HG03103 (cell line): Measurements from ENCODE around the gene FAM120A.
A peak's percentile ranks its signal among the peaks of the same experiment; 100 is the strongest.

Source experiments
- ATAC-seq: cut with Tn5 transposase; IDR thresholded peaks from one replicate; pipeline ENCODE4 v1.9.1; 2021; ENCODE audit warnings: low read depth; ENCODE audit not compliant: unreplicated experiment

FAM120A gene

GRCh38 chr9:93440896-93441580 lies 10.4 kb upstream of the FAM120A start:
- ATAC-seq, result no peak

- ATAC-seq, result no peak
Observed at GRCh38 chr9:93446073-93446472, 5.4 kb upstream of the FAM120A start.

- no peak for ATAC-seq
Observed at GRCh38 chr9:93447655-93448054, 3.8 kb upstream of the FAM120A start.

DNA sequence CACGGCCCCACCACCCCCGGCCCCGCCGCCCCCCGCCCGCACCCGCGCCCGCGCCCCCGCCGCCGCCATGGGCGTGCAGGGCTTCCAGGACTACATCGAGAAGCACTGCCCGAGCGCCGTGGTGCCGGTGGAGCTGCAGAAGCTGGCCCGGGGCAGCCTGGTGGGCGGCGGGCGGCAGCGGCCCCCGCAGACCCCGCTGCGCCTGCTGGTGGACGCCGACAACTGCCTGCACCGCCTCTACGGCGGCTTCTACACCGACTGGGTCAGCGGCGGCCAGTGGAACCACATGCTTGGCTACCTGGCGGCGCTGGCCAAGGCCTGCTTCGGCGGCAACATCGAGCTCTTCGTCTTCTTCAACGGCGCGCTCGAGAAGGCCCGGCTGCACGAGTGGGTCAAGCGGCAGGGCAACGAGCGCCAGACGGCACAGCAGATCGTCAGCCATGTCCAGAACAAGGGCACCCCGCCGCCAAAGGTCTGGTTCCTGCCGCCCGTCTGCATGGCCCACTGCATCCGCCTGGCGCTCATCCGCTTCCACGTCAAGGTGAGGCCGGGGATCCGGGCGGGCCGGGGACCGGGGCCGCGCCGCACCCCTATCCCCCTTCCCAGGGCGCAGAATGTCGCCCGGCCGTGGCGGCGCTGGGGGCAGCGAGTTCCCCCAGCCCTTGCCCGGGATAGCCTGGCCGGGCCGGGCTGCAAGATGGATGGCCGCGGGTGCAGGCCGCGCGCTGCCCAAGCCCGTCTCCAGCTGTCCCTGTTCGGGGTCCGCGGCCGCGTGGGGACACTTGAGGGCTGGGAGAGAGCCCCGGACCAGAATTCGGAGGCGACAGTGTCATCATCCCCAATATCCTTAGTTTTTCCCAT lies 594 bp downstream of the FAM120A start:
- ATAC-seq, result no peak

DNA sequence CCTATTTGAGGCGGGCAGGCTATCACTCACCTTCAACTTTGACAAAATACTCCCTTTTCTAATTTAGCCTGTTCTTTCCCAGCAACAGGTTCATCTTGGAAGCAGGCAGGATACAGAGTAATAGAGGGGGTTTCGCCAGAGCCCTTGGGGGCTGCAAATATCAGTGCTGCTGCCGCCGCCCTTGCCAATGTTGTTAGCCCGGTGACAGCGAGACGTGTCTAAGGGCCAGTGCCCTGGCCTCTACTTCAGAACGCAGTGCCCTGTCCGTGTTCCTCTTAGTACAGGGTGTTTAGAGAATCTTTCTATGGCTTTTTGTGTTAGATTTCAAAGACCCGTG lies 1.2 kb downstream of the FAM120A start:
- ATAC-seq, result no peak

GRCh38 chr9:93453047-93453914 lies 1.8 kb downstream of the FAM120A start, which contains the start of gene FAM120AOS:
TSS of gene FAM120AOS (minus strand) at chr9:93453581. CDS start at chr9:93452709, 872 bp downstream.
- peak; percentile 45 for ATAC-seq

DNA sequence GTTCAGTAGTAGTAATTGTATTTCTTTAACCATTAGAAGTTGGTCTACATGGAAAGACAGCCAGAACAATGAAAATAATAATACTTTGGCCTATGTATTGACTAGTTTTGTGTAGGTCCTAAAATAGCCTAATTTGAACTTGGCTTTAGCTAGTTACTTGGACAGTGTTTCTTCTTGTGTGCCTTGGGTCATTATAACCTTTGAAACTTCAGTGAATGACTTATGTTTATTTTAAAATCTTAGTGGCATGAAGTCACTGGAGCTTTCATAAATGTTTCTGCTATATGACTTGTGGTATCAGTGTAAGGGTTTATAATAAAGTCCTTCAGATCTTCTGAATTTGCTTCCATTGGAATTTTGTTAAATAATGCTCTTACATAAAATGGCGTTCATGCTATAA lies 4.5 kb downstream of the FAM120A start:
- ATAC-seq, result no peak

- no peak for ATAC-seq
Observed at GRCh38 chr9:93456504-93456903, 5.0 kb downstream of the FAM120A start.

GRCh38 chr9:93457006-93457405 lies 5.5 kb downstream of the FAM120A start:
- no peak for ATAC-seq

DNA sequence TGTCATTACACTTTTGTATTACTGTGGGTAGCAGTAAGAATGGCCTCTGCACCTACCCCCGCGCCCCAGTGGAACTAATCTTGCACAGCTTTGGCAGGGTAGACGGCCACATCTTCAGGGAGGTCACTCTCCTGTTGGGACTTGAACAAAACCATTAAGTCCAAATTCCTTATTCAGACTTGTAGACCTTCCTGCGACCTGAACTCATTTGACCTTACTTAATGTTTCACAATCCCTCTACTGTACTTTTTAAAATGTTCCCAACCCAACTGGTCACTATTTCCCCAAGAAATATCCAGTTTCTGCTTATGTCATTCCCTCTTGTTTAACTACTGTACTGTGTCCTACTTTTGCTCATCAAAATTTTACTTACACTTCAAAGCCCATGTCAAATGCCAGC lies 7.2 kb downstream of the FAM120A start:
- no peak for ATAC-seq

DNA sequence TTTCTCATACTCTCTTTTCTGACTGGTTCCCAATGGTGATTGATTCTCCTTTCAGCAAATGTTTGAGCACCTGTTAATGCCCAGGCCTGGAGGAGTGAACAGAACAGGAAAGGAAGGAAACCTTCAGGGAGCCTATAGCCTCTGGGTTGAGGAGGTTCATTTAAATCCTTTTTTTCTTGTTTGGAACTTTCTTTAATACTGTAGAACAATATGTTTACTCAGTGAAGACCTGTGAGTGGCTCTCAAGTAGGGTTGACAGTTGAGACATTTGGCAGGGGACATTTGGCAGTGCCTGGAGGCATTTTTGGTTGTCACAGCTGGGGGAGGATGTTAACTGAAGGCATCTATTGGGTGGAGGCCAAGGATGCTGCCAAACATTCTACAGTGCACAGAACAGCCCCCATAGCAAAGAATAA lies 8.0 kb downstream of the FAM120A start:
- no peak for ATAC-seq

GRCh38 chr9:93460689-93461413 lies 9.4 kb downstream of the FAM120A start:
- ATAC-seq, result no peak

DNA sequence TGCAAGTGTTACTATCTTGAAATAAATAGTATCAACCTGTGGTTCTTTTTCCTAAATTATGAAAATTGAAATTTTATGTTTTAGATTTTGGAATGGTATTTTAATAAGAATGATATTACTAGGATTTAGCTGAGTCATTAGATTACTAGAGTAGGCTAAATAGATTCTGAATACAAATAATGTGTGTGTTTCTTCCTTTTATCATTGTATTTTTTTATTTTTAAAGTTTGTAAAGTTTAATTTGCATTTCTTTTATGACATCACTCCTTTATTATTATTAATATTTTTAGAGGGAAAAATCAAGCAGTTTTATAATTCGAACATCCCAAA lies 9.9 kb downstream of the FAM120A start:
- ATAC-seq, result no peak

DNA sequence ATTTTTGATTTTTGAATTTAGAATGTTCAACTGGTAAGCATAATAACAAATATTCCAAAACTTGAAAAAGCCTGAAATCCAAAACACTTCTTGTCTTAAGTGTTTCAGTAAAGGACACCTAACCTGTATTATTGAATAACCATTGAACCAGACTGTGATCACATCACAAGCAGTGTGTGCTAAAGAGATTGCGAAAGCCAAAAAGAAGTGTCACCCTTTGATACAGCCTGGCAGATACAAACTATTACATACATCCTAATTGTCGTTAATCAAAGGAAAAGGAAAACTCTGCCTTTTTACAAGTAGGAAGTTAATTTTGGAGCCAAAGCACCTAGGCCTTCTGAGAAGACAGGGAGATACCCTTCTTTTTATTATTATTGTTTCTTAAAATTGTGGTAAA lies 10.3 kb downstream of the FAM120A start:
- no peak for ATAC-seq

DNA sequence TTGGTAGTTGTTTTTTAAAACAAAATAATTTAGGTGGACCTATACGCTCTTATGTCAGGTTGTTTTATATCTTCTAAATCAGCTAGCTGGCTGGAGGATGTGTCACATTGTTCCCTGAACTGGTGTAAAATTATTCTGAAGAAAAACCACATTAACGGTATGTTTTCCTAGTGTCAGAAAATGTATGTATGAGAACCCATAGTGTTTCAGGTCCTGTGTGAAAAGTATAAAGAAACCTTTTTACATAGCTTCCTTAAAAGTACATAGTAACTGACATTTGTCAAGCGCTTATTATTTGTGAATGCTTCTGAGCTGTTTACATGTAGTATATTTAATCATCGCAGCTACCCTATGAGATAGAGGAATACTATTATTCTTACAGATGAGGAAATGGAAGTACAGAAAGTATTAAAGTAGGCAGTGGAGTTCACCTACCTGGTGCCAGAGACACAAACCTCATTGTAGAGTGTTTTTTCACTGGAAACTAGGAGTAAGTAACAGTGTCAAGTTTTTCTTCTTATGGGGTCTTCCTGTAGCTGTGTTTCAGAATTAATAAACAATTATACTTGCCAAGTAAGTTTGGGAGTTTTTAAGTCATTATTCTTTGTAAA lies 12.3 kb downstream of the FAM120A start:
- ATAC-seq, result no peak

- no peak for ATAC-seq
Observed at GRCh38 chr9:93464395-93464794, 12.9 kb downstream of the FAM120A start.

GRCh38 chr9:93464876-93465275 lies 13.4 kb downstream of the FAM120A start:
- ATAC-seq, result no peak

GRCh38 chr9:93465855-93466254 lies 14.4 kb downstream of the FAM120A start:
- ATAC-seq, result no peak

DNA sequence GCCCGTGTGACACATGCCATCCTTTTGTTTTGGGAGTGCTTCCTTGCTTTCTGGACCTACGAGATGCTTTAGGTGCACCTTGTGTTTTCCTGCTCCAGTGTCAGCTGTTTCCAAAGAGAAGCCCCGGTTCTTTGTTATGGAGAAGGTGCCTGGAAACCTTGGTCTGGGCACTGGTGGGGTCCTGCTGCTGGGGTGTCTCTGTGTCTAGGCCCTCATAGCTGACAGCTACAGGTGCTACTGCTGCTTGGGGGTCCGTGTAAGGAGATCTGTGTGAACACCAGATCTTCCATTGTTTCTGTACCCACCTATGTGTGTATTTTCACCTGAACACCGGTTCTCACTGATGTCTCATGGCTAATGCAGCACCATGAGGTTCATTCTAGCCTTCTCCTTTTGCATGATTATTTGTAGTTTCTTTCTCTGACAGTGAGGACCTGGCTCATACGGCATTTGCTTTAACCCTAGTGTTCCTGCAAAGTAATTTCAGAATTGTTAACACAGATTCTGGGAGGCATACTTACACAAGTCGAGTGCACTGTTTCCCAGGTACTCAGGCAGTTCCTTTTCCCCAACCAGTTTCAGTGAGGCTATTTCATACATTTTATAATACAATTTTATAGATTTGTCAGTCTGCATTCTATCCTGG lies 15.1 kb downstream of the FAM120A start:
- no peak for ATAC-seq

GRCh38 chr9:93467062-93467416 lies 15.6 kb downstream of the FAM120A start:
- no peak for ATAC-seq
